ENCODE measurements around the gene ABI1.

The ABI1 gene

DNA sequence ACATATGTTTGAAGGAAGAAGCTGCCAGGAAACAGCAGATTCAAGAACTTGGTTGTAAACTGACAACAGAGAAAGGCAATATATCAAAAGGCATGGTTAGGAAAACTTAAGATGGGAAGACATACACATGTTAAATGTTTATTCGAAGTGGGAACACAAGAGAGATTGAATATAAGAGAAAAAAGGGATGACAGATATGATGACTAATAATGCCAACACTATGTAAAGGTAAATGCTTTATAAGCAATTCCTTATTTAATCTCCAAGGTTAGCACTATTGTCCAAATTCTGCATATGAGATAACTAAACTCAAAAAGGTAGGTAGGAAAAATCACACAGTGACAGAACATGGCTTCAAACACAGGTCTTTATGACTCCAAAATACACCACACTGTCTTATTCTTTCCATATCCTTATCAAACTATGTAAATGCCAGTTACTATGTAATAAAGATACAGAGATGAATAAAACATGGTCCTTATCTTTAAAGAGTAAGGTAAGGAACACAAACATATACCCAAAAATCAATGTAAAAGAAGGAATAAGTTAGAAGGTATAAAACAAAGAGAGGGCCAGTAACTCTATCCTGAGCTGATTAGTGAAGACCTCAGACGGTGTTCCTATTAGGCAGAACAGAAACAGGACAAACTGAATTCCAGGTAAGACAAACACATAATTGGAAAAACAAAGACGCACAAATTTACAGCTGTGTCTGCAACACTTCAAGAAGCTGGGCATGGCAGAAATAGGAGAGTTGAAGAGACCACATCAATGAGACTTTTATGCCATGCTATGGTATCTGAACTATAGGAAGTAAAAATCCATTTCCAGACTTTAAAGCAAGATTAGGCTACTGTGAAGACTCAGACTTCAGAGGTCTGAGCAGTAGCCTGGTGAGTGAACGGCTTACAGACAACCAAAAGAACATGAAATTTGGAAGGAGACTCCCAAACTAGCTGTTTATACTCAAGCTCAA lies 56.1 kb downstream of the ABI1 start:
- TF ChIP-seq, protein P1, sequence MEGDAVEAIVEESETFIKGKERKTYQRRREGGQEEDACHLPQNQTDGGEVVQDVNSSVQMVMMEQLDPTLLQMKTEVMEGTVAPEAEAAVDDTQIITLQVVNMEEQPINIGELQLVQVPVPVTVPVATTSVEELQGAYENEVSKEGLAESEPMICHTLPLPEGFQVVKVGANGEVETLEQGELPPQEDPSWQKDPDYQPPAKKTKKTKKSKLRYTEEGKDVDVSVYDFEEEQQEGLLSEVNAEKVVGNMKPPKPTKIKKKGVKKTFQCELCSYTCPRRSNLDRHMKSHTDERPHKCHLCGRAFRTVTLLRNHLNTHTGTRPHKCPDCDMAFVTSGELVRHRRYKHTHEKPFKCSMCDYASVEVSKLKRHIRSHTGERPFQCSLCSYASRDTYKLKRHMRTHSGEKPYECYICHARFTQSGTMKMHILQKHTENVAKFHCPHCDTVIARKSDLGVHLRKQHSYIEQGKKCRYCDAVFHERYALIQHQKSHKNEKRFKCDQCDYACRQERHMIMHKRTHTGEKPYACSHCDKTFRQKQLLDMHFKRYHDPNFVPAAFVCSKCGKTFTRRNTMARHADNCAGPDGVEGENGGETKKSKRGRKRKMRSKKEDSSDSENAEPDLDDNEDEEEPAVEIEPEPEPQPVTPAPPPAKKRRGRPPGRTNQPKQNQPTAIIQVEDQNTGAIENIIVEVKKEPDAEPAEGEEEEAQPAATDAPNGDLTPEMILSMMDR (IDR thresholded peaks at IDR 0.05; ENCODE audit: low read depth, low read length): no peak
- in situ Hi-C loops (cut with HindIII; ENCODE audit: low sequenced_read_pairs): no loop called here
- H3K4me3 ChIP-seq (ENCODE audit: low read depth, low read length): no peak overlapping the region
- no peak for DNase-seq (ENCODE audit: low read depth, low spot score)

DNA sequence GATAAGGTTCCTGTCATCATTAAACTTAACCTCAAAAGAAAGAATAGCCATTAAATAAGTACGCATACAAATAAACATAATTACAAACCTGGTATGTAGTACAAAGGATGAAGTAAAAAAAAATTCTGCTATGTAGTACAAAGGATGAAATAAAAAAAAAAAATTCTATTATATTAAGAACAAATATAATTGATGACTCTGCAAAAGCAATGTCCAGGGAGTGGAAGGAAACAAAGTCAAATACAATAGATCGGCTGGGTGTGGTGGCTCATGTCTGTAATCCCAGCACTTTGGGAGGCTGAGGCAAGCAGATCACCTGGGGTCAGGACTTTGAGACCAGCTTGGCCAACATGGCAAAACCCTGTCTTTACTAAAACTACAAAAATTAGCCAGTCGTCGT lies 56.9 kb downstream of the ABI1 start:
- TF ChIP-seq, protein P1 (IDR thresholded peaks at IDR 0.05; ENCODE audit: low read depth, low read length): no peak
- H3K4me3 ChIP-seq (ENCODE audit: low read depth, low read length): no peak overlapping the region
- no peak for DNase-seq (ENCODE audit: low read depth, low spot score)
- in situ Hi-C loops (cut with HindIII; ENCODE audit: low sequenced_read_pairs): no loop called here

DNA sequence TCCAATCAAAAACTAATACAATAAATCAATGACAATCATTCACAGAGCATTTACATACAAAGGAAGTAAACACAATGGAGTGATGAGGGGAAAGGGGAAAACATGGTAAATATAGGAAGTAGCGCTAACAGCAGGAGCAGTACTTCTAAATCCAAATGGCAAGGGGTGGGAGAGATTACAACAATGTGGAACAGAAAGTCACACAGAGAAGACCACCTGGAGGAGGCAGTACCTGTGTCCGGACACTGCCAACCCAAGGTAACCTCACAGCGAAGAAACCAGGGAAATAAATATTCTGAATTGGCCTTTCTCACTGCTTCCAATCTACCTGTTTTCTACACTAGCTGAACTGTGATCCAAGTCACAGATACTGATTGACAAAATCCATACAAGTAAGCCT lies 58.2 kb downstream of the ABI1 start:
- no peak for DNase-seq (ENCODE audit: low read depth, low spot score)
- in situ Hi-C loops (cut with HindIII; ENCODE audit: low sequenced_read_pairs): no loop called here
- no peak overlapping the region for H3K4me3 ChIP-seq (ENCODE audit: low read depth, low read length)
- TF ChIP-seq, protein P1 (IDR thresholded peaks at IDR 0.05; ENCODE audit: low read depth, low read length): no peak

DNA sequence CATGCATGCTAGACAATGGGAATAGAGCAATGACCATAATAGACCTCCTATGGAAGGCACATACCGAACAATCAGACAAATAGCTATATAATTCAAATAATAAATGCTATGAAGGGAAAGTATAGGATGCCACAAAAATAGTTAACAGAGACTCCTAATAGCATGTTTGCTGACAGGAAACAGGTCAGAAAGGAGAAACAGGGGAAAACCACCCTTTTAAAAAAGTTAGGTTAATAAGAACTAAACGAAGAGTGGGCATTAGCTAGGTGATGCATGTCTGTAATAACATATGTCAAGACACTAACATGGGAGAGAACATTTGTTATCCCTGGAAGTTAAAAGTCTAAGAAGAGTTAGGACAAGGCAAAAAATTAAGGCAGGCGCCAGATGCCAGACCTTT lies 58.9 kb downstream of the ABI1 start:
- TF ChIP-seq, protein P1 (IDR thresholded peaks at IDR 0.05; ENCODE audit: low read depth, low read length): no peak
- DNase-seq (ENCODE audit: low read depth, low spot score): no peak
- H3K4me3 ChIP-seq (ENCODE audit: low read depth, low read length): no peak overlapping the region
- in situ Hi-C loops (cut with HindIII; ENCODE audit: low sequenced_read_pairs): no loop called here

DNA sequence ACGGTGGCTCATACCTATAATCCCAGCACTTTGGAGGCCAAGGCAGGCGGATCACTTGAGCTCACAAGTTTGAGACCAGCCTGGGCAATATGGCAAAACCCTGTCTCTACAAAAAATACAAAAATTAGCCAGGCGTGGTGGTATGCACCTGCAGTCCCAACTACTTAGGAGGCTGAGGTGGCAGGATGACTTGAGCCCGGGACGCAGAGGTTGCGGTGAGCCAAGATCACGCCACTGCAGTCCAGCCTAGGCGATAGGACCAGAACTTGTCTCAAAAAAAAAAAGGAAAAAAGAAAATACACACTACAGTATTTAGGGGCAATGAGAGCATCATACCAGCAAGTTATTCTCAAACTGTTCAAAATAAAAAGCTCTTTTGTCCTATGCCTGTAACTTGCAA lies 59.5 kb downstream of the ABI1 start:
- H3K4me3 ChIP-seq (ENCODE audit: low read depth, low read length): no peak overlapping the region
- DNase-seq (ENCODE audit: low read depth, low spot score): no peak
- TF ChIP-seq, protein P1 (IDR thresholded peaks at IDR 0.05; ENCODE audit: low read depth, low read length): no peak
- in situ Hi-C loops (cut with HindIII; ENCODE audit: low sequenced_read_pairs): no loop called here

DNA sequence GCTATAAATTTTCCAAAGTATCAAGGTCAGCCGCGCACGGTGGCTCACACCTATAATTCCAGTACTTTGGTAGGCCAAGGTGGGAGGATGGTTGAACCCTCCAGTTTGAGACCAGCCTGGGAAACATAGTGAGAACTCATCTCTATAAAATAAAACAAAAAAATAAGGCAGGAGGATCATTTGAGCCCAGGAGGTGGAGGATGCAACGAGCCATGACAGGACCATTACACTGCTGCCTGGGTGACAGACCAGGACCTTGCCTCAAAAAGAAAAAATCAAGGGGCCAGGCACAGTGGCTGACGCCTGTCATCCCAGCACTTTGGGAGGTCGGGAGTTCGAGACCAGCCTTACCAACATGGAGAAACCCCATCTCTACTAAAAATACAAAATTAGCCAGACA lies 60.3 kb downstream of the ABI1 start:
- TF ChIP-seq, protein P1 (IDR thresholded peaks at IDR 0.05; ENCODE audit: low read depth, low read length): no peak
- in situ Hi-C loops (cut with HindIII; ENCODE audit: low sequenced_read_pairs): no loop called here
- H3K4me3 ChIP-seq (ENCODE audit: low read depth, low read length): no peak overlapping the region
- DNase-seq (ENCODE audit: low read depth, low spot score): no peak

Data from astrocyte of the spinal cord (primary cell).